ENCODE measurements around the gene SGSM2. TPM values are rescaled to one million over a fixed set of nuclear protein-coding genes. Genes with fewer than 3 reads are reported as not detected.

The SGSM2 gene
- total and polyA plus RNA-seq, 2 of the 13 experiments (the other 11 are each of a cell fraction or from before 2014, with no cell fraction given) = 30.4 to 51.3 TPM

DNA sequence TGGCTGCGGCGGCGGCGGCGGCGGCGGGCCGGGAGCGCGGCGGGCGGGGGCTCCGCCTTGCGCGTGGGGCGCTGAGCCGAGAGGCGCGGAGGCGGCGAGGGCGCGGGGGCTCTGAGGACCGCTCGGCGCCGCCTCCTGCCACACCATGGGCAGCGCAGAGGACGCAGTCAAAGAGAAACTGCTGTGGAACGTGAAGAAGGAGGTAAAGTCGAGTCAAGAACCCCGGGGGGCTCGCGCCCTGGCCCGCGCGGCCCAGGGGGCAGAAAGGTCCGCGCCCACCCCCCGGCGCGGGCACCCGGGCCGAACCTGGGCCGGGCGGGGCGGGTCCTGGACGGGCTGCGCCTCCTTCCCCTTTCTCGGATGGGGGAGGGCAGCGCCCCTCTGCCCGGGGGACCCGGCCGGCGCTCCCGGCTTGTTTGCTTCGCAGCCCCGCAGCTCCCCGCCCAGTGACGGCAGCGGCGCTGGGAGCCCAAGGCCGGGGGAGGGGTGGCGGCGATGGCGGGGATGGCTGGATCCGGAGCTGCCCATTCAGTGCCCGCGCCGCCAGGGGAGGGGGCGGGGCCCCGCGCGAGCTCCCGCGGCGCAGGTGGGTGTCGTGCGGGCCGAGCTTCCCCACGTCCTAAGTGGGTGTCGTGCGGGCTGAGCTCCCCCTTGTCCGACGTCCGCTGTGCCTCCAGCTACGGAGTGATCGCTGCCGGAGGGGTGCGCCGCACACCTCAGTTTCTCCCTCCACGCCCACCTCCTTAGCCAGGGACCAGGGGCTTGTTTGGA lies 428 bp downstream of the SGSM2 start (continued):
- TF ChIP-seq, protein P1, sequence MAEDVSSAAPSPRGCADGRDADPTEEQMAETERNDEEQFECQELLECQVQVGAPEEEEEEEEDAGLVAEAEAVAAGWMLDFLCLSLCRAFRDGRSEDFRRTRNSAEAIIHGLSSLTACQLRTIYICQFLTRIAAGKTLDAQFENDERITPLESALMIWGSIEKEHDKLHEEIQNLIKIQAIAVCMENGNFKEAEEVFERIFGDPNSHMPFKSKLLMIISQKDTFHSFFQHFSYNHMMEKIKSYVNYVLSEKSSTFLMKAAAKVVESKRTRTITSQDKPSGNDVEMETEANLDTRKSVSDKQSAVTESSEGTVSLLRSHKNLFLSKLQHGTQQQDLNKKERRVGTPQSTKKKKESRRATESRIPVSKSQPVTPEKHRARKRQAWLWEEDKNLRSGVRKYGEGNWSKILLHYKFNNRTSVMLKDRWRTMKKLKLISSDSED (CRISPR knock-in tag; IDR thresholded peaks at IDR 0.05) = no peak
- TF ChIP-seq, protein P2, sequence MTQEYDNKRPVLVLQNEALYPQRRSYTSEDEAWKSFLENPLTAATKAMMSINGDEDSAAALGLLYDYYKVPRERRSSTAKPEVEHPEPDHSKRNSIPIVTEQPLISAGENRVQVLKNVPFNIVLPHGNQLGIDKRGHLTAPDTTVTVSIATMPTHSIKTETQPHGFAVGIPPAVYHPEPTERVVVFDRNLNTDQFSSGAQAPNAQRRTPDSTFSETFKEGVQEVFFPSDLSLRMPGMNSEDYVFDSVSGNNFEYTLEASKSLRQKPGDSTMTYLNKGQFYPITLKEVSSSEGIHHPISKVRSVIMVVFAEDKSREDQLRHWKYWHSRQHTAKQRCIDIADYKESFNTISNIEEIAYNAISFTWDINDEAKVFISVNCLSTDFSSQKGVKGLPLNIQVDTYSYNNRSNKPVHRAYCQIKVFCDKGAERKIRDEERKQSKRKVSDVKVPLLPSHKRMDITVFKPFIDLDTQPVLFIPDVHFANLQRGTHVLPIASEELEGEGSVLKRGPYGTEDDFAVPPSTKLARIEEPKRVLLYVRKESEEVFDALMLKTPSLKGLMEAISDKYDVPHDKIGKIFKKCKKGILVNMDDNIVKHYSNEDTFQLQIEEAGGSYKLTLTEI (CRISPR knock-in tag; conservative IDR thresholded peaks at IDR 0.05) = no peak
- TF ChIP-seq ZNF841 (CRISPR knock-in tag; IDR thresholded peaks at IDR 0.05; ENCODE audit: borderline replicate concordance) = no peak
- no peak for TF ChIP-seq TMF1 (CRISPR knock-in tag; IDR thresholded peaks at IDR 0.05; ENCODE audit: low read depth)
- TF ChIP-seq ZNF724P (CRISPR knock-in tag; IDR thresholded peaks at IDR 0.05; ENCODE audit: borderline replicate concordance) = no peak
- no peak for TF ChIP-seq SMYD3 (CRISPR knock-in tag; IDR thresholded peaks at IDR 0.05)
- no peak for TF ChIP-seq NFATC3 (CRISPR knock-in tag; IDR thresholded peaks at IDR 0.05)
- TF ChIP-seq, protein P3, sequence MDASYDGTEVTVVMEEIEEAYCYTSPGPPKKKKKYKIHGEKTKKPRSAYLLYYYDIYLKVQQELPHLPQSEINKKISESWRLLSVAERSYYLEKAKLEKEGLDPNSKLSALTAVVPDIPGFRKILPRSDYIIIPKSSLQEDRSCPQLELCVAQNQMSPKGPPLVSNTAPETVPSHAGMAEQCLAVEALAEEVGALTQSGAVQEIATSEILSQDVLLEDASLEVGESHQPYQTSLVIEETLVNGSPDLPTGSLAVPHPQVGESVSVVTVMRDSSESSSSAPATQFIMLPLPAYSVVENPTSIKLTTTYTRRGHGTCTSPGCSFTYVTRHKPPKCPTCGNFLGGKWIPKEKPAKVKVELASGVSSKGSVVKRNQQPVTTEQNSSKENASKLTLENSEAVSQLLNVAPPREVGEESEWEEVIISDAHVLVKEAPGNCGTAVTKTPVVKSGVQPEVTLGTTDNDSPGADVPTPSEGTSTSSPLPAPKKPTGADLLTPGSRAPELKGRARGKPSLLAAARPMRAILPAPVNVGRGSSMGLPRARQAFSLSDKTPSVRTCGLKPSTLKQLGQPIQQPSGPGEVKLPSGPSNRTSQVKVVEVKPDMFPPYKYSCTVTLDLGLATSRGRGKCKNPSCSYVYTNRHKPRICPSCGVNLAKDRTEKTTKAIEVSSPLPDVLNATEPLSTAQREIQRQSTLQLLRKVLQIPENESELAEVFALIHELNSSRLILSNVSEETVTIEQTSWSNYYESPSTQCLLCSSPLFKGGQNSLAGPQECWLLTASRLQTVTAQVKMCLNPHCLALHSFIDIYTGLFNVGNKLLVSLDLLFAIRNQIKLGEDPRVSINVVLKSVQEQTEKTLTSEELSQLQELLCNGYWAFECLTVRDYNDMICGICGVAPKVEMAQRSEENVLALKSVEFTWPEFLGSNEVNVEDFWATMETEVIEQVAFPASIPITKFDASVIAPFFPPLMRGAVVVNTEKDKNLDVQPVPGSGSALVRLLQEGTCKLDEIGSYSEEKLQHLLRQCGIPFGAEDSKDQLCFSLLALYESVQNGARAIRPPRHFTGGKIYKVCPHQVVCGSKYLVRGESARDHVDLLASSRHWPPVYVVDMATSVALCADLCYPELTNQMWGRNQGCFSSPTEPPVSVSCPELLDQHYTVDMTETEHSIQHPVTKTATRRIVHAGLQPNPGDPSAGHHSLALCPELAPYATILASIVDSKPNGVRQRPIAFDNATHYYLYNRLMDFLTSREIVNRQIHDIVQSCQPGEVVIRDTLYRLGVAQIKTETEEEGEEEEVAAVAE (CRISPR knock-in tag; IDR thresholded peaks at IDR 0.05; ENCODE audit: borderline replicate concordance) = no peak
- TF ChIP-seq, protein P4, sequence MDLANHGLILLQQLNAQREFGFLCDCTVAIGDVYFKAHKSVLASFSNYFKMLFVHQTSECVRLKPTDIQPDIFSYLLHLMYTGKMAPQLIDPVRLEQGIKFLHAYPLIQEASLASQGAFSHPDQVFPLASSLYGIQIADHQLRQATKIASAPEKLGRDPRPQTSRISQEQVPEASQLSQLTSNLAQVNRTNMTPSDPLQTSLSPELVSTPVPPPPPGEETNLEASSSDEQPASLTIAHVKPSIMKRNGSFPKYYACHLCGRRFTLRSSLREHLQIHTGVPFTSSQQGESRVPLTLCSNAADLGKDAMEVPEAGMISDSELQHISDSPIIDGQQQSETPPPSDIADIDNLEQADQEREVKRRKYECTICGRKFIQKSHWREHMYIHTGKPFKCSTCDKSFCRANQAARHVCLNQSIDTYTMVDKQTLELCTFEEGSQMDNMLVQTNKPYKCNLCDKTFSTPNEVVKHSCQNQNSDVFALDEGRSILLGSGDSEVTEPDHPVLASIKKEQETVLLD (CRISPR knock-in tag; IDR thresholded peaks at IDR 0.05; ENCODE audit: low read depth) = no peak
- TF ChIP-seq SNAI1 (CRISPR knock-in tag; IDR thresholded peaks at IDR 0.05; ENCODE audit: borderline replicate concordance) = no peak
- TF ChIP-seq, protein P5, sequence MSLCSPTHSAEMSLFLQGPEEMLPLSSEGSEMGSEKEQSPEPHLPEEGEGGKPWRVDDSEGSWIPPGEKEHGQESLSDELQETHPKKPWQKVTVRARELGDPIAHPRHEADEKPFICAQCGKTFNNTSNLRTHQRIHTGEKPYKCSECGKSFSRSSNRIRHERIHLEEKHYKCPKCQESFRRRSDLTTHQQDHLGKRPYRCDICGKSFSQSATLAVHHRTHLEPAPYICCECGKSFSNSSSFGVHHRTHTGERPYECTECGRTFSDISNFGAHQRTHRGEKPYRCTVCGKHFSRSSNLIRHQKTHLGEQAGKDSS (CRISPR knock-in tag; IDR thresholded peaks at IDR 0.05; ENCODE audit: borderline replicate concordance, low read depth) = 0 out of 2 replicates have a peak, but pooled peaks have one; percentile 29
- TF ChIP-seq, protein P6, sequence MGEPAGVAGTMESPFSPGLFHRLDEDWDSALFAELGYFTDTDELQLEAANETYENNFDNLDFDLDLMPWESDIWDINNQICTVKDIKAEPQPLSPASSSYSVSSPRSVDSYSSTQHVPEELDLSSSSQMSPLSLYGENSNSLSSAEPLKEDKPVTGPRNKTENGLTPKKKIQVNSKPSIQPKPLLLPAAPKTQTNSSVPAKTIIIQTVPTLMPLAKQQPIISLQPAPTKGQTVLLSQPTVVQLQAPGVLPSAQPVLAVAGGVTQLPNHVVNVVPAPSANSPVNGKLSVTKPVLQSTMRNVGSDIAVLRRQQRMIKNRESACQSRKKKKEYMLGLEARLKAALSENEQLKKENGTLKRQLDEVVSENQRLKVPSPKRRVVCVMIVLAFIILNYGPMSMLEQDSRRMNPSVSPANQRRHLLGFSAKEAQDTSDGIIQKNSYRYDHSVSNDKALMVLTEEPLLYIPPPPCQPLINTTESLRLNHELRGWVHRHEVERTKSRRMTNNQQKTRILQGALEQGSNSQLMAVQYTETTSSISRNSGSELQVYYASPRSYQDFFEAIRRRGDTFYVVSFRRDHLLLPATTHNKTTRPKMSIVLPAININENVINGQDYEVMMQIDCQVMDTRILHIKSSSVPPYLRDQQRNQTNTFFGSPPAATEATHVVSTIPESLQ (CRISPR knock-in tag; conservative IDR thresholded peaks at IDR 0.05) = no peak
- no peak for TF ChIP-seq ZNF160 (CRISPR knock-in tag; IDR thresholded peaks at IDR 0.05)
- no peak for TF ChIP-seq HMGA1 (CRISPR knock-in tag; conservative IDR thresholded peaks at IDR 0.05)
- TF ChIP-seq, protein P7, sequence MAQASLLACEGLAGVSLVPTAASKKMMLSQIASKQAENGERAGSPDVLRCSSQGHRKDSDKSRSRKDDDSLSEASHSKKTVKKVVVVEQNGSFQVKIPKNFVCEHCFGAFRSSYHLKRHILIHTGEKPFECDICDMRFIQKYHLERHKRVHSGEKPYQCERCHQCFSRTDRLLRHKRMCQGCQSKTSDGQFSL (CRISPR knock-in tag; IDR thresholded peaks at IDR 0.05) = no peak

Measured in HepG2 (cell line).